ENCODE data around the gene TSPAN9.

Gene TSPAN9

GRCh38 chr12:3086729-3087323 lies 9.6 kb downstream of the TSPAN9 start:
- no peak for TF ChIP-seq TAF1 (IDR thresholded peaks at IDR 0.05; ENCODE audit: borderline replicate concordance, insufficient read depth, low read length)
- TF ChIP-seq SIN3A (IDR thresholded peaks at IDR 0.05; ENCODE audit: borderline replicate concordance, insufficient read depth, low read length), result no peak
- no peak for TF ChIP-seq POLR2AphosphoS5 (IDR thresholded peaks at IDR 0.05; ENCODE audit: low read depth, low read length)
- no peak for TF ChIP-seq FOXP2 (optimal IDR thresholded peaks at IDR 0.05; ENCODE audit: borderline replicate concordance, extremely low read depth, extremely low read length, insufficient read depth)
- TF ChIP-seq REST (IDR thresholded peaks at IDR 0.05; ENCODE audit: insufficient read depth in 1 of 2, low read depth in 2 of 2, low read length in 2 of 2), result no peak

- TF ChIP-seq SIN3A (IDR thresholded peaks at IDR 0.05; ENCODE audit: borderline replicate concordance, insufficient read depth, low read length), result no peak
- no peak for TF ChIP-seq POLR2AphosphoS5 (IDR thresholded peaks at IDR 0.05; ENCODE audit: low read depth, low read length)
- no peak for TF ChIP-seq TAF1 (IDR thresholded peaks at IDR 0.05; ENCODE audit: borderline replicate concordance, insufficient read depth, low read length)
Observed at GRCh38 chr12:3087758-3088650, 10.8 kb downstream of the TSPAN9 start.

- no peak for TF ChIP-seq TAF1 (IDR thresholded peaks at IDR 0.05; ENCODE audit: borderline replicate concordance, insufficient read depth, low read length)
- no peak for TF ChIP-seq SIN3A (IDR thresholded peaks at IDR 0.05; ENCODE audit: borderline replicate concordance, insufficient read depth, low read length)
- no peak for TF ChIP-seq POLR2AphosphoS5 (IDR thresholded peaks at IDR 0.05; ENCODE audit: low read depth, low read length)
- no peak for TF ChIP-seq REST (IDR thresholded peaks at IDR 0.05; ENCODE audit: insufficient read depth in 1 of 2, low read depth in 2 of 2, low read length in 2 of 2)
- no peak for TF ChIP-seq FOXP2 (optimal IDR thresholded peaks at IDR 0.05; ENCODE audit: borderline replicate concordance, extremely low read depth, extremely low read length, insufficient read depth)
Observed at GRCh38 chr12:3089588-3089987, 12.4 kb downstream of the TSPAN9 start.

- TF ChIP-seq REST (IDR thresholded peaks at IDR 0.05; ENCODE audit: insufficient read depth in 1 of 2, low read depth in 2 of 2, low read length in 2 of 2) (peak in 1 of 2 experiments; percentile 56; a peak in 1 of 4 replicates), POLR2AphosphoS5 (IDR thresholded peaks at IDR 0.05; ENCODE audit: low read depth, low read length) (no peak)
Observed at GRCh38 chr12:3090240-3091037, 13.3 kb downstream of the TSPAN9 start.

- TF ChIP-seq POLR2AphosphoS5 (IDR thresholded peaks at IDR 0.05; ENCODE audit: low read depth, low read length) (no peak), REST (IDR thresholded peaks at IDR 0.05; ENCODE audit: insufficient read depth in 1 of 2, low read depth in 2 of 2, low read length in 2 of 2) (no peak), SIN3A (IDR thresholded peaks at IDR 0.05; ENCODE audit: borderline replicate concordance, insufficient read depth, low read length) (no peak), FOXP2 (optimal IDR thresholded peaks at IDR 0.05; ENCODE audit: borderline replicate concordance, extremely low read depth, extremely low read length, insufficient read depth) (no peak), TAF1 (IDR thresholded peaks at IDR 0.05; ENCODE audit: borderline replicate concordance, insufficient read depth, low read length) (no peak)
Observed at GRCh38 chr12:3091038-3091319, 13.8 kb downstream of the TSPAN9 start.
